B cell (primary cell): ENCODE data around the gene ACMSD. TPM values are rescaled to one million over a fixed set of nuclear protein-coding genes. Genes with fewer than 3 reads are reported as not detected.

Source experiments
- ATAC-seq: fragments of 200-7000 bp; cut with Tn5 transposase; one replicate; pipeline ENCODE4 v1.10.0; 2021; ENCODE audit warnings: low read depth, mild to moderate bottlenecking, moderate number of reproducible peaks, moderate library complexity
- CTCF ChIA-PET: fragments of 350-600 bp; sonication (Branson Sonifier 250); formaldehyde crosslinking; loops from one replicate; lab custom pipeline; 2021; ENCODE audit warnings: antibody characterized with exemption, inconsistent platforms; lab: Charles Lee
- POLR2A ChIA-PET: fragments of 350-600 bp; sonication (Branson Sonifier 250); formaldehyde crosslinking; loops from one replicate; lab custom pipeline; 2021; ENCODE audit warnings: antibody characterized with exemption; lab: Charles Lee
- DNase-seq: peaks from one replicate; pipeline ENCODE4 v3.0.0; 2013
- H2AFZ ChIP-seq: 2 replicates; pipeline ENCODE4 v1.6.1; 2012; ENCODE audit warnings: mild to moderate bottlenecking, low read depth, low read length; ENCODE audit not compliant: insufficient read depth, poor library complexity, severe bottlenecking
- H3K27ac ChIP-seq, 2 donors: 1 replicate in 1 of 2; 2 replicates in 1 of 2; pipeline ENCODE4 v1.5.1; 2012 to 2013; ENCODE audit warnings: low read length in 2 of 2, mild to moderate bottlenecking in 2 of 2, moderate library complexity in 1 of 2
- H3K27me3 ChIP-seq, 4 experiments: fragments of 200-600 bp in 1 of 4; sonication (generic) in 1 of 4; replicated peaks in 1 of 4; 1 replicate in 2 of 4; 2 replicates in 2 of 4; pipeline versions ENCODE4 v1.6.1 to v1.7.0; 2013 to 2016; ENCODE audit warnings: low read length in 3 of 4, mild to moderate bottlenecking in 2 of 4, mixed read lengths in 1 of 4, moderate library complexity in 1 of 4; ENCODE audit not compliant: insufficient read depth in 4 of 4, control insufficient read depth in 3 of 4; ENCODE audit errors: control extremely low read depth in 1 of 4
- H3K36me3 ChIP-seq, 2 experiments: replicated peaks in 1 of 2; 1 replicate in 1 of 2; 2 replicates in 1 of 2; pipeline versions ENCODE4 v1.6.1 to v1.7.1; 2013; ENCODE audit warnings: low read length in 1 of 2; ENCODE audit not compliant: insufficient read depth in 2 of 2, control insufficient read depth in 1 of 2; ENCODE audit errors: control extremely low read depth in 1 of 2, extremely low read depth in 1 of 2
- H3K4me1 ChIP-seq, 2 donors: fragments of 200-600 bp in 1 of 2; sonication (generic) in 1 of 2; 1 replicate in 1 of 2; 2 replicates in 1 of 2; pipeline versions ENCODE4 v1.5.1 to v1.6.1; 2013 to 2017; ENCODE audit warnings: low read length in 2 of 2; ENCODE audit not compliant: control insufficient read depth in 2 of 2, insufficient read depth in 2 of 2
- H3K4me2 ChIP-seq: replicated peaks from 2 replicates; pipeline ENCODE3; 2012; ENCODE audit warnings: mild to moderate bottlenecking, low read depth, low read length; ENCODE audit not compliant: poor library complexity, severe bottlenecking
- H3K4me3 ChIP-seq, 5 experiments: fragments of 200-600 bp in 1 of 5; sonication (generic) in 1 of 5; 1 replicate in 3 of 5; 2 replicates in 2 of 5; pipeline versions ENCODE4 v1.5.1 to v1.7.0; 2011 to 2016; ENCODE audit warnings: low read length in 4 of 5, mild to moderate bottlenecking in 4 of 5, low read depth in 2 of 5, control low read depth in 1 of 5, moderate library complexity in 1 of 5; ENCODE audit not compliant: insufficient read depth in 1 of 5; ENCODE audit errors: control extremely low read depth in 1 of 5, extremely low read depth in 1 of 5
- H3K79me2 ChIP-seq: fragments of 200-600 bp; sonication (generic); one replicate; pipeline ENCODE4 v1.6.0; 2016; ENCODE audit warnings: low read length; ENCODE audit not compliant: control insufficient read depth, insufficient read depth
- H3K9ac ChIP-seq: fragments of 200-600 bp; sonication (generic); 2 replicates; pipeline ENCODE4 v1.6.1; 2017; ENCODE audit warnings: mild to moderate bottlenecking, low read length, moderate library complexity
- H3K9me3 ChIP-seq, 3 donors: one replicate each; pipeline versions ENCODE4 v1.6.1 to v1.7.1; 2013; ENCODE audit warnings: low read length in 2 of 3; ENCODE audit not compliant: control insufficient read depth in 2 of 3, insufficient read depth in 1 of 3; ENCODE audit errors: control extremely low read depth in 1 of 3
- H4K20me1 ChIP-seq: 2 replicates; pipeline ENCODE4 v1.6.0; 2012; ENCODE audit warnings: mild to moderate bottlenecking, low read length; ENCODE audit not compliant: insufficient read depth, control insufficient read depth, poor library complexity, severe bottlenecking
- H3K27ac Mint-ChIP-seq: one replicate; pipeline ENCODE4 v1.8.0; 2021; ENCODE audit warnings: mixed read lengths
- H3K27me3 Mint-ChIP-seq: one replicate; pipeline ENCODE4 v1.8.0; 2021; ENCODE audit warnings: mixed read lengths
- H3K4me1 Mint-ChIP-seq: one replicate; pipeline ENCODE4 v1.8.0; 2021; ENCODE audit warnings: mixed read lengths
- H3K4me3 Mint-ChIP-seq: one replicate; pipeline ENCODE4 v1.8.0; 2021; ENCODE audit warnings: mixed read lengths
- H3K9me3 Mint-ChIP-seq: one replicate; pipeline ENCODE4 v1.8.0; 2022; ENCODE audit warnings: mixed read lengths; ENCODE audit not compliant: insufficient read depth
- EZH2 ChIP-seq: IDR thresholded peaks from 2 replicates; pipeline ENCODE4 v1.6.1; 2012; ENCODE audit warnings: borderline replicate concordance, low read depth, mild to moderate bottlenecking, moderate library complexity, low read length; ENCODE audit not compliant: insufficient read depth, poor library complexity, severe bottlenecking
- WGBS: methylation state at CpG from one replicate; pipeline ENCODE4 v1.1.5; 2013; ENCODE audit warnings: missing lambda C conversion rate; ENCODE audit not compliant: insufficient coverage; 5-methylcytosine and 5-hydroxymethylcytosine counted together
- intact Hi-C: fragments of 100-400 bp; cut with micrococcal nuclease; formaldehyde crosslinking; loops from one replicate; pipeline ENCODE4 v1.10.0; 2022
- polyA plus RNA-seq: library from polyadenylated mRNA; depleted of rRNA; stranded (reverse); fragments of >200 nt; gene quantifications from 2 replicates; pipeline ENCODE4 v1.2.3, GENCODE V29; 2012
- total RNA-seq, 2 donors: library from RNA; stranded (reverse); fragments of 120-200 nt in 1 of 2; gene quantifications; 1 replicate in 1 of 2; 2 replicates in 1 of 2; pipeline versions ENCODE4 v1.2.3 to v1.2.4, GENCODE V29; 2013 to 2022
- TF ChIP-seq, protein P1 (sequence below): fragments of 200-600 bp; IDR thresholded peaks from one replicate; pipeline ENCODE4 v1.8.0; 2022; ENCODE audit warnings: antibody characterized with exemption, mild to moderate bottlenecking

Gene ACMSD
- total and polyA plus RNA-seq, 2 donors (not counting 1 experiment from before 2014, with no cell fraction given): not detected

DNA sequence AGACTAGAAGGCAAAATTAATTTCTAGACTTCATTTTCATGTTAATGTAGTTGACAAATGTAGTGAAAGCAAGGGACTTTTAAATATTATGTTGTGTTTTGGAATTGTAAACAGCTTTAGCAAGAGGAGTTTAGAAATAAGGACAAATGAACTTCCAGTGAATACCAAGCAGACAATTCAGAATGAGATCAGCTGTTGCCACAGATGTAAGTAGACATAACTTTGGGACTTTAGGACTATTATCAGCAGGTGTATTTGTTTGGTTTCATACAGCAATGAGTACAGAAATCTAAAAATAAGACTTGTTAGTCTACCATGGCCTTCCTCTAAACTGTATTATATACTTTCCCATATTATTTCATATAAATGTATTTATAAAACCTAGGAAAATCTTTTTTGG is 46.0 kb downstream of the ACMSD start:
- Mint-ChIP-seq H3K4me1 (no peaks in the 10 kb centered on the region), H3K27ac (no peak overlapping the region), H3K9me3 (peaks cover 4% of the 10 kb centered on the region), H3K27me3 (no peaks in the 10 kb centered on the region), H3K4me3 (no peak overlapping the region)
- no peak for TF ChIP-seq EZH2
- TF ChIP-seq, protein P1, sequence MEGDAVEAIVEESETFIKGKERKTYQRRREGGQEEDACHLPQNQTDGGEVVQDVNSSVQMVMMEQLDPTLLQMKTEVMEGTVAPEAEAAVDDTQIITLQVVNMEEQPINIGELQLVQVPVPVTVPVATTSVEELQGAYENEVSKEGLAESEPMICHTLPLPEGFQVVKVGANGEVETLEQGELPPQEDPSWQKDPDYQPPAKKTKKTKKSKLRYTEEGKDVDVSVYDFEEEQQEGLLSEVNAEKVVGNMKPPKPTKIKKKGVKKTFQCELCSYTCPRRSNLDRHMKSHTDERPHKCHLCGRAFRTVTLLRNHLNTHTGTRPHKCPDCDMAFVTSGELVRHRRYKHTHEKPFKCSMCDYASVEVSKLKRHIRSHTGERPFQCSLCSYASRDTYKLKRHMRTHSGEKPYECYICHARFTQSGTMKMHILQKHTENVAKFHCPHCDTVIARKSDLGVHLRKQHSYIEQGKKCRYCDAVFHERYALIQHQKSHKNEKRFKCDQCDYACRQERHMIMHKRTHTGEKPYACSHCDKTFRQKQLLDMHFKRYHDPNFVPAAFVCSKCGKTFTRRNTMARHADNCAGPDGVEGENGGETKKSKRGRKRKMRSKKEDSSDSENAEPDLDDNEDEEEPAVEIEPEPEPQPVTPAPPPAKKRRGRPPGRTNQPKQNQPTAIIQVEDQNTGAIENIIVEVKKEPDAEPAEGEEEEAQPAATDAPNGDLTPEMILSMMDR: no peak
- H3K36me3 ChIP-seq: no peaks in the 10 kb centered on the region
- H3K79me2 ChIP-seq: no peaks in the 10 kb centered on the region
- H3K9me3 ChIP-seq: peaks cover 0 to 1% (median 0%) of the 10 kb centered on the region in 3 donors
- DNase-seq: no peak
- H3K4me2 ChIP-seq: no peak overlapping the region
- ATAC-seq: no peak
- intact Hi-C loops: no loop called here
- H4K20me1 ChIP-seq: no peaks in the 10 kb centered on the region
- H3K4me1 ChIP-seq: no peaks in the 10 kb centered on the region
- H3K4me3 ChIP-seq: no peak overlapping the region
- H3K27me3 ChIP-seq: no peaks in the 10 kb centered on the region
- no peak overlapping the region for H2AFZ ChIP-seq
- H3K27ac ChIP-seq: no peak overlapping the region
- H3K9ac ChIP-seq: no peak overlapping the region
- CTCF ChIA-PET: interaction anchor here (1.1 kb wide), 1 partner anchor 14 kb away, joined by 3 read pairs; no protein-coding TSS in a partner anchor
- POLR2A ChIA-PET: no interaction called here

- ChIA-PET POLR2A (no interaction called here), CTCF (interaction anchor here (2.3 to 4.2 kb wide), 2 partner anchors 432 to 442 kb away, joined by 10 to 25 read pairs; no protein-coding TSS in a partner anchor)
- Mint-ChIP-seq H3K4me1 (no peaks in the 10 kb centered on the region), H3K27me3 (no peaks in the 10 kb centered on the region), H3K9me3 (no peaks in the 10 kb centered on the region), H3K4me3 (no peak overlapping the region), H3K27ac (no peak overlapping the region)
- Histone ChIP-seq H3K9ac (no peak overlapping the region), H3K79me2 (no peaks in the 10 kb centered on the region), H3K27ac (no peak overlapping the region), H3K4me2 (no peak overlapping the region), H3K4me1 (no peaks in the 10 kb centered on the region), H2AFZ (no peak overlapping the region), H3K9me3 (no peaks in the 10 kb centered on the region), H3K36me3 (no peaks in the 10 kb centered on the region), H3K4me3 (no peak overlapping the region), H3K27me3 (no peaks in the 10 kb centered on the region), H4K20me1 (no peaks in the 10 kb centered on the region)
- TF ChIP-seq, protein P1: no peak
- no peak for TF ChIP-seq EZH2
- intact Hi-C loops: no loop called here
- WGBS: no CpG with 5 or more reads among the region's 1 CpG
- DNase-seq (no peak), ATAC-seq (no peak)
Measured at GRCh38 chr2:134892282-134893035, 54.0 kb downstream of the ACMSD start.
